WERI-Rb-1 (cell line): ENCODE data around the gene ADAP1.

Experiments used
- DNase-seq: peaks from one replicate; pipeline ENCODE4 v3.0.0-alpha.2; 2020
- H3K27ac ChIP-seq: fragments of 250-450 bp; sonication (Bioruptor Pico); 2 replicates; pipeline ENCODE4 v1.5.1; 2020; ENCODE audit warnings: mild to moderate bottlenecking, moderate library complexity
- H3K27me3 ChIP-seq: fragments of 250-450 bp; sonication (Bioruptor Pico); 2 replicates; pipeline ENCODE4 v1.5.1; 2021; ENCODE audit warnings: mild to moderate bottlenecking, low read depth, moderate library complexity; ENCODE audit not compliant: insufficient read depth, severe bottlenecking
- H3K36me3 ChIP-seq: fragments of 250-450 bp; sonication (Bioruptor Pico); 2 replicates; pipeline ENCODE4 v1.5.1; 2020; ENCODE audit warnings: mild to moderate bottlenecking, moderate library complexity
- H3K4me3 ChIP-seq: 2 replicates; pipeline ENCODE4 v1.5.1; 2011; ENCODE audit warnings: low read depth, mild to moderate bottlenecking, control low read depth, low read length
- H3K9me3 ChIP-seq: fragments of 250-450 bp; sonication (Bioruptor Pico); 2 replicates; pipeline ENCODE4 v1.5.1; 2021; ENCODE audit warnings: mild to moderate bottlenecking, moderate library complexity; ENCODE audit not compliant: severe bottlenecking
- TF ChIP-seq, protein P1 (sequence below): IDR thresholded peaks from 2 replicates; pipeline ENCODE4 v1.5.1; 2011; ENCODE audit warnings: low read depth, mild to moderate bottlenecking, control low read depth, inconsistent platforms, low read length

The ADAP1 gene

DNA sequence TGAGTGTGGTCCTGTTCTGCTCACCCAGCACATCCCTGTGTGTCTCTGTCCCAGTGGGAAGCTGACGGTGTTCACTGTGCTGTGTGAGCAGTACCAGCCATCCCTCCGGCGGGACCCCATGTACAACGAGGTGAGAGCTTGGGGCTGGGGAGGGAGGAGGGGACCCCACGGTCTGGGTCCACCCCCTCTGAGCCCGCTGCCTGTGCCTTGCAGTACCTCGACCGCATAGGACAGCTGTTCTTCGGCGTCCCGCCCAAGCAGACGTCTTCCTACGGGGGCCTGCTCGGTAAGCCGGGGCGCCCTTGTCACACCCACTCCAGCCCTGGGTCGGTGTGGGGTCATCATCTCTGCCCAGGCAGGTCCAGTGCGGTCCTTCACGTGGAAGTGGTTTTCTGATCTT, 60.8 kb downstream of the ADAP1 start:
- TF ChIP-seq, protein P1, sequence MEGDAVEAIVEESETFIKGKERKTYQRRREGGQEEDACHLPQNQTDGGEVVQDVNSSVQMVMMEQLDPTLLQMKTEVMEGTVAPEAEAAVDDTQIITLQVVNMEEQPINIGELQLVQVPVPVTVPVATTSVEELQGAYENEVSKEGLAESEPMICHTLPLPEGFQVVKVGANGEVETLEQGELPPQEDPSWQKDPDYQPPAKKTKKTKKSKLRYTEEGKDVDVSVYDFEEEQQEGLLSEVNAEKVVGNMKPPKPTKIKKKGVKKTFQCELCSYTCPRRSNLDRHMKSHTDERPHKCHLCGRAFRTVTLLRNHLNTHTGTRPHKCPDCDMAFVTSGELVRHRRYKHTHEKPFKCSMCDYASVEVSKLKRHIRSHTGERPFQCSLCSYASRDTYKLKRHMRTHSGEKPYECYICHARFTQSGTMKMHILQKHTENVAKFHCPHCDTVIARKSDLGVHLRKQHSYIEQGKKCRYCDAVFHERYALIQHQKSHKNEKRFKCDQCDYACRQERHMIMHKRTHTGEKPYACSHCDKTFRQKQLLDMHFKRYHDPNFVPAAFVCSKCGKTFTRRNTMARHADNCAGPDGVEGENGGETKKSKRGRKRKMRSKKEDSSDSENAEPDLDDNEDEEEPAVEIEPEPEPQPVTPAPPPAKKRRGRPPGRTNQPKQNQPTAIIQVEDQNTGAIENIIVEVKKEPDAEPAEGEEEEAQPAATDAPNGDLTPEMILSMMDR = no peak
- Histone ChIP-seq H3K27ac (no peak overlapping the region), H3K9me3 (no peaks in the 10 kb centered on the region), H3K4me3 (no peak overlapping the region), H3K36me3 (peaks cover 64% of the 10 kb centered on the region), H3K27me3 (no peaks in the 10 kb centered on the region)
- DNase-seq = no peak

DNA sequence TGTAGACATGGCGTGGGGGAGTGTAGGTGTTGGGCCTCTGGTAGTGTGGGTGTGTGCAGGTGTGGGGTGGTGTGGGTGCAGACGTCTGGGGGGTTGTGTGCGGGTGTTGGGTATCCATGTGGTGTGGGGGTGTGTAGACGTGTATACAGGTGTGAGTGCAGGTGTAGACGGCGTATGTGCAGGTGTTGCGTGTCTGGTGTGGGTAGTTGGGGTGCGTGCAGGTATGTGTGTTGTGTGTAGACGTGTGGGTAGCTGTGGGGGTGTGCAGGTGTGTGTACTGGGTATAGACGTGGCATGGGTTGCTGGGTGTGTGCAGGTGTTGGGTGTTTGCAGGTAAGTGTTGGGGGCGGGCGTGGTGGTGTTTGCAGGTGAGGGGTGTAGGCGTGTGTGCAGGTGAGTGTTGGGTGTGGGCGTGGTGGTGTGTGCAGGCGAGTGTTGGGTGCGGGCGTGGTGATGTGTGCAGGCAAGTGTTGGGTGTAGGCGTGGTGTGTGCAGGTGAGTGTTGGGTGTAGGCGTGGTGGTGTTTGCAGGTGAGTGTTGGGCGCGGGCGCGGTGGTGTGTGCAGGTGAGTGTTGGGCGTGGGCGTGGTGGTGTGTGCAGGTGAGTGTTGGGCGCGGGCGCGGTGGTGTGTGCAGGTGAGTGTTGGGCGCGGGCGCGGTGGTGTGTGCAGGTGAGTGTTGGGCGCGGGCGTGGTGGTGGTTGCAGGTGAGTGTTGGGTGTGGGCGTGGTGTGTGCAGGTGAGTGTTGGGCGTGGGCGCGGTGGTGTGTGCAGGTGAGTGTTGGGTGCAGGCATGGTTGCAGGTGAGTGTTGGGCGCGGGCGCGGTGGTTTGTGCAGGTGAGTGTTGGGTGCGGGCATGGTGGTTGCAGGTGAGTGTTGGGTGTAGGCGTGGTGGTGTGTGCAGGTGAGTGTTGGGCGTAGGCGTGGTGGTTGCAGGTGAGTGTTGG, 61.6 kb downstream of the ADAP1 start:
- H3K36me3 ChIP-seq = peaks cover 68% of the 10 kb centered on the region
- TF ChIP-seq, protein P1 = no peak
- H3K9me3 ChIP-seq = no peaks in the 10 kb centered on the region
- no peak overlapping the region for H3K27ac ChIP-seq
- H3K27me3 ChIP-seq = no peaks in the 10 kb centered on the region
- H3K4me3 ChIP-seq = no peak overlapping the region
- DNase-seq = no peak

DNA sequence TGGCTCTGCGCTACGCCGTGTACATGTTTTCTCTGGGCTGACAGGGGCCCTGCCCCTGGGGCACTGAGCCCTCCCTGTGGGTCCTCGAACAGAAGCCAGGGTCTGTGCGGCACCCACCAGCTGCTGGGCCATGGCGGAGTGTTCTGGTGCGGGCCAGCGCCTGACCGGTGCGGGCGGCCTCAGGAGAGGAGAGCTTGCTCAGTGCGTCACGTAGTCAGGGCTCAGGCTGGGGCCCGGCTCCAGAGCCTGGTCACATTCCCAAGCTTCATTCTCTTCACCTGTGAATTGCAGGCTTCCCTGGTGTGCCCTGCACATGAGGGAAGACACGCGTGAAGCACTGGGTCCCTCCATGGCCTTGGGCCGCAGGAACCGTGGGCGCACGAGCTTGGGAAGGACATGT, 62.7 kb downstream of the ADAP1 start:
- H3K27ac ChIP-seq = no peak overlapping the region
- no peaks in the 10 kb centered on the region for H3K9me3 ChIP-seq
- H3K4me3 ChIP-seq = no peak overlapping the region
- DNase-seq = no peak
- no peaks in the 10 kb centered on the region for H3K27me3 ChIP-seq
- TF ChIP-seq, protein P1 = no peak
- H3K36me3 ChIP-seq = peaks cover 74% of the 10 kb centered on the region

DNA sequence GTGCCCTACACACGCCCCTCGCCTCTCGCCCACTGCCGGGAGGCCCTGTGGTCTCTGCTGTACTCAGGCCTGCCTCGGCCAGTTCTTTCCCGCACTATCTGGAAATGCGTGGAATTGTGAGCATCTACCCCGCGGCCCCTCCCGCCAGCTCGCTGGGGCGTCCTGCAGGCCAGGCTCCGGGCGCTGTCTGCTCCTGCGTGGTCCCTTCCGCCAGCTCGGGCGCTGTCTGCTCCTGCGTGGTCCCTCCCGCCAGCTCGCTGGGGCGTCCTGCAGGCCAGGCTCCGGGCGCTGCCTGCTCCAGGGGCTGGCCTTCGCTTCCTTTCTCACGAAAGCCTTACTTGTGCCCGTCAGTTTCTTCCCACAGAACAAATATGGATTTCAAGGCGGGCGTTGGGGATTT, 63.2 kb downstream of the ADAP1 start:
- Histone ChIP-seq H3K9me3 (no peaks in the 10 kb centered on the region), H3K27me3 (no peaks in the 10 kb centered on the region), H3K4me3 (no peak overlapping the region), H3K27ac (no peak overlapping the region), H3K36me3 (peaks cover 75% of the 10 kb centered on the region)
- no peak for DNase-seq
- TF ChIP-seq, protein P1 = no peak

DNA sequence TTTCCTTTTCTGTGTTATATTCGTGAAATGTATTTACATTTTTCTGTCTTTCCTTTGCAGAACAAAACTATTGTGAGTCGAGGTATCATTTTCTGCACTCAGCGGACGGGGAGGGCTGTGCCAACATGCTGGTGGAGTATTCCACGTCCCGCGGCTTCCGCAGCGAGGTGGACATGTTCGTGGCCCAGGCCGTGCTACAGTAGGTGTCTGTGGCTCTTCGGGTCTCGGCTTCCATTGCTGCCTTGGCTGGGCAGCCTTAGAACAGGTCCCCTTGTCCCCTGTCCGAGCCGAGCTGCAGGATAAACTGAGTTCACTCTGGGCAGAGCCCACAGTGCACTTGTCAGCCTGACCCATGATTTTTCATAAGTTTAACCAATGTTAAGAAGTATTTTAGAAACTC, 63.6 kb downstream of the ADAP1 start:
- Histone ChIP-seq H3K9me3 (no peaks in the 10 kb centered on the region), H3K36me3 (peaks cover 74% of the 10 kb centered on the region), H3K27me3 (no peaks in the 10 kb centered on the region), H3K4me3 (no peak overlapping the region), H3K27ac (no peak overlapping the region)
- DNase-seq = no peak
- TF ChIP-seq, protein P1 = no peak
